NCI-H2196 (cell line): ENCODE measurements around the gene LDB2.

Experiments
- DNase-seq: peaks from one replicate; lab custom pipeline; 2025; ENCODE audit not compliant: unreplicated experiment; lab: John Stamatoyannopoulos, UW

LDB2 gene

DNA sequence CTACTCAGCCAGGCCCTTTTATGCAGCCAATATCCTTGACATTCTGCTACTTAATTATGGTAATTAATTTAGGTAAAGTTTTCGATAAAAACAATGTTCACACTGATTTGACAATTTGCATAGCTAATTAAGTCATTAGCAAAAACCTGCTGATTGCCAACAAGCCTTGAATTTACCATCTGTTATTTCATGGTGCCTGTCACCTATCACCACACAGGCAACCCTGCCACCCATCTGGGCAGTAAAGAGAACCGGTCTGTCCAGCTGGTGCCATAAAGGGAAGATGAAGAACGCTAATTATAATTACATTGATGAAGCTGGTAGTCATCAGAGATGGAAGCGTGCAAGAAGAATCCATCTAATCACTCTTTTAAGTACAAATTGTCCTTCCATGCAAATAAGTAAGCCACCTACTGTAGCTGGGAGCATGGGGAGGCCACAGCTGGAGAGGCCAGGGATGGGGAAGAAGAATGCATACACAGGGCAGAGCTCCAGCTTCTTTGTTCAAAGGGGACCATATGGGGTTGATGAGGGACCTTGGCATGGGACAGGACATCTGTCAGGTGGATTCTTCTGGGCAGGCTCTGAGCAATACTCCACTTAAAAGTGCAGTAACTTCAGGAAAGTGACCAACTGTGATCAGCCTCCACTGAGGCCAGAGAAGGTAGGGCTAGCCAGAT, 394.9 kb downstream of the LDB2 start:
- DNase-seq, result no peak

DNA sequence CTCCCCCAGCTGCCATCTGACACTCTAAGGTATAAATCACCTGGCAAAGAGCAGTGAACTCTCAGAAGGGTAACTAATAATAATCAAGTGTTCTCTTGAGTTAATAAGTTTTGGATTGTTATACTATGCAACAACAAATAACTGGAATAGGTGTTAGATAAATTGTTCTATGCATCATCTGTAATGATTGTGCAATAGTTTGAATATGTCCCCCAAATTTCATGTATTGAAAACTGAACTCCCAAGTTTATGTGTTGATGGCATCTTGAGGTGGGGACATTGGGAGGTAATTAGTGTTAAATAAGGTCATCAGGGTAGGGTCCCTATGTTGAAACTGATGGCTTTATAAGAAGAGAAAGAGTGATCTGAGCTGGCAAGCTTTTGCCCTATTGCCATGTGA, 399.5 kb downstream of the LDB2 start:
- DNase-seq, result no peak

DNA sequence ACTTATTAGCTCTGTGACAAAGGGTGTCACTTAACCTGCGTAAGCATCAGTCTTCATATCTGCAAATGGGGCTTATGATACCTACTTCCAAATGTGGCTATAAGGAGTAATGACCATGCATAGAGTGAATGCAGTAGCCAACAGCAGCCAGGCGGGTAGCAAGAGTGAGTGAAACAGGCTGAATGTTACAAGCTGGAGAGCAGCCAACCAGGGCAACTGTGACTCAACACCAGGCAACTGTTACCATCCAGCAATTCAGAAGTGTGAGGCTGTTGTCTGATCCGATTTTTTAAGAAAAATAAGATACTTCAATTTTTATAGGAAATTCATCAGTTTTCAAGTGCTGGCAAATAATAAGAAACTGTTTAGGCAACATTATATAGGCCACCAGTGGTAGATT, 401.9 kb downstream of the LDB2 start:
- no peak for DNase-seq

DNA sequence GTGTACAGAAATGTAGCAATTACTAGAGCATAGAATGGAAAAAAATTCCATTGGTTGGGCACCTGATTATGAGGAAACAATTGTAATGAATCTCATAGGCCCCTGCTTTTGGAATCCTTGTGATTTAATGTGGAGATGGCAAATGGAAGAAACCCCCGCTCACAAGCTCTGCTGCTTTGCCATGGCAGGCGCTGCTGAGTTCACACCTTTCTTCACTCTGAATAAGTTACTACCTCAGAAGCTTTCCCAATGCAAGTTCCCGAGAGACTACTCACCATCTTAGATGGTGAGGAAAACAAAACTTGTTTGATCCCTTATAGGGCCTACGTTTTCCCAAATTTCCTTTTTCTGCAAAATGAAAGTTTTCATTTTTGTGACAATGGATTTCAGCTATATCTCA, 405.6 kb downstream of the LDB2 start:
- no peak for DNase-seq

DNA sequence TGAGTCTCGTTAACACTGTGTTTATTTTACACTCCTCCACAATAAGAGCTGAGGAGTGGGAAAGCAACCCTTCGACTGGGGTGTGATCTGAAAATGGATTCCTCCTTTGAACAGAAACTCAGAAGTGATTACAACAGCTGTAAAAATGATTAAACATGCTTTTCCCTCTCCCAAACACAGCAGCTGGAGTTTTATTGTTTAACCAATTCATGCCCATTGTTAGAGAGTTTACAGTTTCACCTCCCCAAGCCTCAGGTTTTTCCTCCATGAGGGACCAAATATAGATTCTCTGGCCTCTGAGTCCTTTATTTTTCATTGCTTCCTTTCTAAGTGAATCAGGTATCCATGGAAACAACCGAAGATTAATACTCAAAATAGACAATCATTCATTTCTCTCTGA, 409.2 kb downstream of the LDB2 start:
- DNase-seq, result no peak

DNA sequence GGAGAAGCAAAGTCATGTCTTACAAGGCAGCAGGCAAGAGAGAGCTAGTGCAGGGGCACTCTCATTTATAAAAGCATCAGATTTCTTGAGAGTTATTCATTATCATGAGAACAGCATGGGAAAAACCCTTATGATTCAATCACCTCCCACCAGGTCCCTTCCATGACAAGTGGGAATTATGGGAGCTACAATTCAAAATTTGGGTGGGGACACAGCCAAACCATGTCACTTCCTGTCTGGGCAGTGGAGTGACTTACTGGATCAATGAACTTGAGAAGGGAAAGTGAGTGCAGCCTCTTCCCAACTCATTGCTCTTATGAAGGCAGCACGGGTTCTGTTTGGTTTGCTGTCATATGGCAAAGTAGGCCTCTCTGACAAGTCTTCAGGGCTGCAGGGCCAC, 410.4 kb downstream of the LDB2 start:
- no peak for DNase-seq

DNA sequence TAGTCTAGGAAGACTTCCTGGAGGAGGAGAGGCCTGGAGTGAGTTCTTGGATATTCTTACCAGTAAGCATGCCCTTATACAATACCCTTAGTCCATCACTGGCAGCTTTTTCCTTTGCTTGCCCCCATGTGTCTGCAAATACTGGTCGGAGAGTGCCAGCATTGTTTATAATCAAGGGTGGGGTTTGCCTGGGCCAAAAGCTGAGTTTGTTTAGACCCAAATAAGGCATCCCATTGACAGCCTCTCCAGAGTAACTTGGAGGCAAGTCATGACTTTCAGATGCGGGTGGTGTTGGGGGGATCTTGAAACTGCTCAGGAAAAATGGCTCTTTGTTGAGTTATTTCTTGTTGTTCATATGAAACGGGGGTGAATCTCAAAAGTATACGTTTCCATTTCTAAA, 413.7 kb downstream of the LDB2 start:
- DNase-seq, result no peak

DNA sequence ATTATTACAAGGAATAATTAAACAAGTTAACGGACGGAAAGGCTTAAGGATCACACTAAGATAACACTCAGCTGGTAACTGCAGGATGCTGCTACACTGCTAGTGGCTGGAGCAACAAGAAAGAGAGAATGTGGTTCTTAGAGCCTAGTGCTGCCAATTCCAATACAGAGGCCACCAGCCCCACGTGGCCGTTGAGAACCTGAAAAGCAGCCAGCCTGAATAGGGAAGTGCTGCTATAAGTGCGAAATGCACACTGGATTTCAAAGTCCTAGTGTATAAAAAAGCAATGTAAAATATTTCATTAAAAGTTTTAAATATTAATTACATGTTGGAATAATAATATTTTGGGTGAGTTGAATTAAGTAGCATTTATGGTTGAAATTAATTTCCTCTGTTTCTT, 414.9 kb downstream of the LDB2 start:
- DNase-seq, result no peak

DNA sequence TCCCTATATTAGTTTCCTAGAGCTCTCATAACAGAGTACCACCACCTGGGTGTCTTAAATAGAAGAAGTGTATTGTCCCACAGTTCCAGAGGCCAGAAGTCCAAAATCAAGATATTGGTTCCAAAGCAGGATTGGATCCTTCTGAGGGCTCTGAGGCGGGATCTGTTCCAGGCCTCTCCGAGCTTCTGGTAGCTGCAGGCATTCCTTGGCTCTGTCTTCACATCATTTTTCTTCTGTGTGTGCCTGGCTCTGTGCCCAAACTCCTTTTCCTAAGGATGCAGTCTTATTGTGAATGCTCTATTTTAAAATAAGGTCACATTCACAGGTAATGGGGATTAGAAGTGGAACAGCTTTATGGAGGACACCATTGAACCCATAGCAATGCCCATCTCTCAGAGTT, 418.4 kb downstream of the LDB2 start:
- no peak for DNase-seq

DNA sequence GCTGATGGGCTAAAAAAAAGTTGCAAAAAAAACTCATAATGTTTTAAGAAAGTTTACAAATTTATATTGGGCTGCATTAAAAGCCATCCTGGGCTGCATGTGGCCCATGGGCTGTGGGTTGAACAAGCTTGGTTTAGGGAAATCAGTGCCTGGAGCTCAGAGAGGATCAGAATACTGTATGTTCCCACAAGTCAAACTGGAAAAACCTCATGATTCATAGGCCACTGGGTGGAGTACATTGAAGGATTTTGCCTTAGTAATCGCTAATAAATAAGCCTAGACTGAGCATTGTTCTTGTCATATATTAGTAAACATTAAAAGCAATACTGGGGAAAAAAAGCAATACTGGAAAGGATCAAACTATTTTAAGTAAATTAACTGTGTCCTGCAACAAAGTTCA, 425.9 kb downstream of the LDB2 start:
- DNase-seq, result no peak

DNA sequence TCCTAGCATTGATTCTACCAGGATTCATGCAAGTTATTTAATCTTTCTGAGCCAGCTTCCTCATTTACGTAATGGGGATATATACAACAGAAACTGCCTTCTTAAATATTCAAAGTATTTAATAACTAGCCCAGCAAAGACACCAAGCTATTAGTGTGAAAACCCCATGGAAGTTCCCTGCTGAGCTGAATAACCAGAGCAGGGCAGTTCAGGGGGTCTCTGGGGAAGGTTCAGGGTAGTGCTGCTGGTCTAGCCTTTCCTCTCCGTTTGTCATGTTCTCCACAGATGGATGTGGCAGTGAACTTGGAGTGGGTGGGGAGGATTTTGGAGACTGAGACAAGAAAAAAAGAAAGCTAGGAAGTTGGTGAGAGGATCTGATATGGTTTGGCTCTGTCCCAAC, 431.4 kb downstream of the LDB2 start:
- no peak for DNase-seq

DNA sequence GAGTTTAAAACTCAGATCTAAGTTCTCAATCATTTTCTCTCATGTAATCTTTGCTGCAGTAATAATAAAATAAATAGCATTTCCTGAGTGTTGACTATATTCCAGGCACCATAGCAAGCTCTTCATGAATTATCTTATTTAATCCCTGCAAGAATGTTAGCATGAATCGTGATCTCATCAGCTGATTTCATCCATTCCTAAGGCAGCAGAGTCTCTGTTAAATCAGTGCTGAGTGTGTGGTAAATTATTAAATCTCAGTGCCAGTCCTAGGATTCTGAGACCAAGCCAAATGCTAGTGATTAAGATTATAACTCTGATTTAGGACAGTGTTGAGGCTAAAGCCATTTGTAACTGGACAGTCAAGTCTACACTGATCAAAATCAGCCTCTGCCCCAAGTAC, 431.9 kb downstream of the LDB2 start:
- DNase-seq, result no peak

DNA sequence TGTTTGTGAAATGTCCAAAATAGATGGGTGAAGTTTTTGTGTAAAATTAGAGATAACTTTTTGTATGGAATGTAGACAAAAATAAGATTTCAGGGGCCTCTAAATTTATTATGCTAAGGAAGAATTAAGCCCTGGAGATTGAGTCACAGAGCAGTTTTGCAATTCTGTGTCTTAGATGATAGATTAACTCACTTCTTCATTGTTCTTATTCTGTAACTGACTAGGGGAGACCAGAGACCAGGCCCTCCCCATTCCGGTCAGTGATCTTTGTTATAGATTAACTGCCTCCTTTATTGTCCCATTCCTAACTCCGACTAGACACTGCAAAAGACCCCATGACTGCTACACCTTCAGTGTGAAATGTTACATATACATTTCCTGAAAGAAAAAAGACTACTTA, 433.8 kb downstream of the LDB2 start:
- no peak for DNase-seq

DNA sequence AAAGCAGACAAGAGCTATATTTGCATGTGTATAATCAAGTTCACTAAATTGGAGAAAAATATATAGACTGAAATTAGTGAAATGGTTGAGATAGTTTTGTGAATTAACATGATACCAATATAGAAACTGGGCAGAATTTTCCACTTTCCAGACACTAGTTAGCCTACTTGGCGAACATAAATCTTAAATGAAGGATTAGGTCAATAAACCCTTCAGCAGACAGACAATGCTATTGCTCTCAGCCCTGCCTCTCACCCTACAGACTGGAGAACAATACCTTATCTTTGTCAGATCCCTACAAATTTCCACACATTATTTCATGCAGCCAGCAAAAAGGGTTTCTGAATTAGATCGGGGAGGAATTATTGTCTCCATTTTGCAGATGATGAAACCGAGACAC, 435.8 kb downstream of the LDB2 start:
- no peak for DNase-seq

DNA sequence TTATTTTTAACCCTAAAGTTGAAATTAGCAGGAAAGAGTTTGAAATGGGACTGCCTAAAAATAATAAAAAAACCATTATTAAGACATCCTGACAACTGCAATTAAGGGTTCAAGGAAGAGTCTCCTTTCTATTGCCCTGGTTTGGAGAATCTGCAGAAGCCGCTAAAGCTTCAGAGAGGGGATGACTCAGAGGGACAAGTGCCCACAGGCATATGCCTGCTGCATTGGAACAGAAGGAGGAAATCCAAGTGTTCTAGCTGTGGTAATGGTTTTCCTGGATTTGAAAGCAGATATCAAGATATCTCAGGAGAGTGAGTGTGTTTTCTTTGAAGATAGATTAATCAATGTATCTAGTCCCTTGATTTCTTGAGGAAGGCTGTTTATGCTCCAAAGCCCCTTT, 437.1 kb downstream of the LDB2 start:
- DNase-seq, result no peak

DNA sequence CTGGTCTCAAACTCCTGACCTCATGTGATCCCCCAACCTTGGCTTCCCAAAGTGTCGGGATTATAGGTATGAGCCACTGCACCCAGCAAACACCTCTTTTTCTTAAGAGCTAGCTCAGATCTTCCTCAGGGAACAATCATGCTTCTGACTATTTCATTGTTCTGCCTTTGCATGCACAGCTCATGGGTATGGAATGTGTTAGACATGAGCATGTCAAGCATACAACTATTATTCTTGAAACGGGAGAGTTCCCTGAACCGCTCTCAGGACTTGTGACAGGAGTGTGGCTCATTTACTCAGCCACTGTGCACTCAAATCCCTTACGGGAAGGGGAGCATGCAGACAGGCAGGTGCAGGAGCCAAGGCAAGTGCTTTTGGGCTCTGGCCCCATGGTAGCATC, 440.5 kb downstream of the LDB2 start:
- no peak for DNase-seq
